ENCODE data around the gene ATF7IP. TPM values are rescaled to one million over a fixed set of nuclear protein-coding genes. Genes with fewer than 3 reads are reported as not detected.
A peak's percentile ranks its signal among the peaks of the same experiment; 100 is the strongest.
"Not testable (repeated sequence)": the region's sequence is repeated elsewhere in the genome, so short reads cannot be mapped to it uniquely, and the experiment has no call there.

The ATF7IP gene
- total RNA-seq, 1 experiment from 2014 or later, result 172 TPM

GRCh38 chr12:14403711-14404196 lies 38.3 kb downstream of the ATF7IP start:
- WGBS (ENCODE audit: extremely low coverage, insufficient read length, low lambda C conversion rate), result no CpG with 5 or more reads among the region's 1 CpG
- Histone ChIP-seq H3K9me3 (ENCODE audit: control insufficient read depth, low read depth, low read length) (no peaks in the 10 kb centered on the region), H2BK5ac (ENCODE audit: insufficient read length, low read length) (no peak overlapping the region), H2BK15ac (ENCODE audit: low read depth, low read length) (no peak overlapping the region), H4K91ac (ENCODE audit: insufficient read length, low read depth, low read length) (no peak overlapping the region), H3K23me2 (ENCODE audit: insufficient read length, low read depth, low read length, poor library complexity, severe bottlenecking) (no peaks in the 10 kb centered on the region), H3T11ph (ENCODE audit: low read length) (no peak overlapping the region), H4K5ac (ENCODE audit: insufficient read length, low read depth, low read length) (no peak overlapping the region), H2BK120ac (ENCODE audit: low read depth, low read length, poor library complexity, severe bottlenecking) (no peak overlapping the region), H3K4me1 (ENCODE audit: insufficient read depth, low read length) (no peaks in the 10 kb centered on the region; the same call in 1 of the 2 replicates), H3K4ac (ENCODE audit: low read depth, low read length) (no peak overlapping the region), H3K18ac (ENCODE audit: insufficient read length, low read depth, low read length) (no peak overlapping the region), H3K14ac (ENCODE audit: insufficient read depth, low read length) (no peak overlapping the region), H3K23ac (ENCODE audit: insufficient read length, low read depth, low read length) (no peak overlapping the region), H2AK5ac (ENCODE audit: insufficient read length, low read length) (no peak overlapping the region), H3K9ac (ENCODE audit: extremely low read depth, insufficient read length, low read length) (no peak overlapping the region), H4K8ac (replicated peaks; ENCODE audit: insufficient read length, low read depth, low read length) (no peak overlapping the region), H3K56ac (ENCODE audit: insufficient read length, low read depth, low read length) (no peak overlapping the region), H3K4me2 (ENCODE audit: insufficient read depth, insufficient read length, low read length) (no peak overlapping the region), H3K27me3 (ENCODE audit: insufficient read depth, low read length) (no peaks in the 10 kb centered on the region), H2BK12ac (ENCODE audit: insufficient read length, low read depth, low read length) (no peak overlapping the region), H2AFZ (ENCODE audit: low read length) (no peak overlapping the region), H3K79me2 (ENCODE audit: insufficient read depth, low read length) (peaks cover 35% of the 10 kb centered on the region; the same call in 1 of the 2 replicates), H3K27ac (ENCODE audit: insufficient read length, low read depth, low read length) (no peak overlapping the region), H3K79me1 (ENCODE audit: insufficient read depth, low read depth, low read length, poor library complexity, severe bottlenecking) (no peaks in the 10 kb centered on the region), H4K20me1 (ENCODE audit: control insufficient read depth, insufficient read depth, insufficient read length) (no peaks in the 10 kb centered on the region), H2BK20ac (ENCODE audit: low read depth, low read length, poor library complexity, severe bottlenecking) (no peak overlapping the region)
- peaks cover 3 to 17% (median 5%) of the 10 kb centered on the region in 3 experiments; a peak in 4 of 7 replicates for H3K36me3 Mint-ChIP-seq (ENCODE audit: insufficient read depth in 1 of 3, low read depth in 3 of 3)
- no peaks in the 10 kb centered on the region for H3K27me3 Mint-ChIP-seq (ENCODE audit: low read depth)
- H3K27ac Mint-ChIP-seq, result peak overlapping the region in 2 of 3 experiments; percentile 18 to 82; a peak in 3 of 7 replicates
- no peak for TF ChIP-seq CTCF (conservative IDR thresholded peaks at IDR 0.05)
- peaks cover 48 to 50% of the 10 kb centered on the region in 2 experiments for H3K4me1 Mint-ChIP-seq
- DNase-seq, result no peak
- H3K4me3 Mint-ChIP-seq, result no peak overlapping the region
- H3K9me3 Mint-ChIP-seq, result no peaks in the 10 kb centered on the region; a peak in 1 of 5 replicates

DNA sequence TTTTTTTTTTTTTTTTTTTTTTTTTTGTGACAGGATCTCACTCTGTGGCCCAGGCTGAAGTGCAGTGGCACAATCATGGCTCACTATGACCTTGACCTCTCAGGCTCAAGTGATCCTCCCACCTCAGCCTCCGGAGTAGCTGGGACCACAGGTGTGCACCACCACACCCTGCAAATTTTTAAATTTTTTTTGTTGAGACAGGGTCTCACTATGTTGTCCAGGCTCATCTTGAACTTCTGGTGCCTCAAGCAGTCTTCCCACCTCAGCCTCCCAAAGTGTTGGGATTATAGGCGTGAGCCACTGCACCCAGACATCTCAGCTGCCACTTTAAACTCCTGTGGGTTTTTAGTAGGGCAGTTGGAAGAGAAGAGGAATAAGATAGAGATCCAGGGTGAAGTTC lies 39.9 kb downstream of the ATF7IP start:
- not testable (repeated sequence) for H3K27ac Mint-ChIP-seq; H2BK12ac ChIP-seq (ENCODE audit: insufficient read length, low read depth, low read length); H2BK20ac ChIP-seq (ENCODE audit: low read depth, low read length, poor library complexity, severe bottlenecking); H3K27ac ChIP-seq (ENCODE audit: insufficient read length, low read depth, low read length); DNase-seq; H3K79me1 ChIP-seq (ENCODE audit: insufficient read depth, low read depth, low read length, poor library complexity, severe bottlenecking); H3K14ac ChIP-seq (ENCODE audit: insufficient read depth, low read length); H3K27me3 ChIP-seq (ENCODE audit: insufficient read depth, low read length); H3K27me3 Mint-ChIP-seq (ENCODE audit: low read depth); H3K4me2 ChIP-seq (ENCODE audit: insufficient read depth, insufficient read length, low read length); H3T11ph ChIP-seq (ENCODE audit: low read length); H3K18ac ChIP-seq (ENCODE audit: insufficient read length, low read depth, low read length); H3K4ac ChIP-seq (ENCODE audit: low read depth, low read length); H2BK120ac ChIP-seq (ENCODE audit: low read depth, low read length, poor library complexity, severe bottlenecking); H2BK15ac ChIP-seq (ENCODE audit: low read depth, low read length); H4K91ac ChIP-seq (ENCODE audit: insufficient read length, low read depth, low read length); H3K36me3 Mint-ChIP-seq (ENCODE audit: insufficient read depth in 1 of 3, low read depth in 3 of 3); H3K9me3 Mint-ChIP-seq; H3K9me3 ChIP-seq (ENCODE audit: control insufficient read depth, low read depth, low read length); H3K4me3 Mint-ChIP-seq; H2AK5ac ChIP-seq (ENCODE audit: insufficient read length, low read length); H4K5ac ChIP-seq (ENCODE audit: insufficient read length, low read depth, low read length); H3K4me1 ChIP-seq (ENCODE audit: insufficient read depth, low read length); H3K23ac ChIP-seq (ENCODE audit: insufficient read length, low read depth, low read length); H2BK5ac ChIP-seq (ENCODE audit: insufficient read length, low read length); H4K8ac ChIP-seq (replicated peaks; ENCODE audit: insufficient read length, low read depth, low read length); H3K56ac ChIP-seq (ENCODE audit: insufficient read length, low read depth, low read length); H4K20me1 ChIP-seq (ENCODE audit: control insufficient read depth, insufficient read depth, insufficient read length); H3K9ac ChIP-seq (ENCODE audit: extremely low read depth, insufficient read length, low read length); H3K23me2 ChIP-seq (ENCODE audit: insufficient read length, low read depth, low read length, poor library complexity, severe bottlenecking); H2AFZ ChIP-seq (ENCODE audit: low read length)
- no CpG with 5 or more reads among the region's 2 CpGs for WGBS (ENCODE audit: extremely low coverage, insufficient read length, low lambda C conversion rate)
- H3K4me1 Mint-ChIP-seq, result peaks cover 37 to 40% of the 10 kb centered on the region in 2 experiments
- H3K79me2 ChIP-seq (ENCODE audit: insufficient read depth, low read length), result peaks cover 38% of the 10 kb centered on the region; the same call in 1 of the 2 replicates
